GM18505 (cell line): Measurements from ENCODE around the gene CDC42BPB.
"Not testable (repeated sequence)": the region's sequence is repeated elsewhere in the genome, so short reads cannot be mapped to it uniquely, and the experiment has no call there.

ENCODE experiments used
- ATAC-seq: cut with Tn5 transposase; IDR thresholded peaks from one replicate; pipeline ENCODE4 v1.9.1; 2021; ENCODE audit not compliant: unreplicated experiment
- POLR2A ChIP-seq: IDR thresholded peaks from 4 replicates; pipeline ENCODE4 v1.6.1; 2011; ENCODE audit warnings: borderline replicate concordance; ENCODE audit not compliant: insufficient read depth, insufficient read length; ENCODE audit errors: extremely low read depth

Gene CDC42BPB

DNA sequence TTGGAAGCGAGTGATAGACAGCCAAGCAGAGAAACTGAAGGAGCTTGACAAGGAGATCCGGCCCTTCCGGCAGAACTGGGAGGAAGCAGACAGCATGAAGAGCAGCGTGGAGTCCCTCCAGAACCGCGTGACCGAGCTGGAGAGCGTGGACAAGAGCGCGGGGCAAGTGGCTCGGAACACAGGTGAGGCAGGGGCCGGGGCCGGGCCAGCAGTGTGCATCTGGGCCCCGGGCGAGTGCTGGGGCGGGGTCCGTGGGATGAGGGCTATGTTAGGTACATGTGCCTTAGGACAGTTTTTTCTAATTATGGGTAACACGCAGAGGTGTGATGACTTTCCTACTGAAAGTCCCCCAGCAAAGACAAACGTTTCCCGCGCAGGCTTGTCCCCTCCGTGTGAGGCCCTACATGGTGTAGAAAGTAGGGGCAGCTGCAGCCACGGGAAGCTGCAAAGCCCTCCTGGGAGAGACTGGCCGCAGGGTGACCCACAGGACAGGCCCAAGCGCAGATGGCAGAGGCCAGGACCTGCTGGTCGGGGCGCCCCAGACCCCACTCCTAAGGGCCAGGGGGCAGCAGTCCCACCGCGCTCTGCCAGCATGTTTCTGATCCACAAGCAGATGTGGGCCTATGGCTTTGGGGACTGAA, 154.0 kb downstream of the CDC42BPB start:
- no peak for ATAC-seq
- TF ChIP-seq POLR2A, result no peak

DNA sequence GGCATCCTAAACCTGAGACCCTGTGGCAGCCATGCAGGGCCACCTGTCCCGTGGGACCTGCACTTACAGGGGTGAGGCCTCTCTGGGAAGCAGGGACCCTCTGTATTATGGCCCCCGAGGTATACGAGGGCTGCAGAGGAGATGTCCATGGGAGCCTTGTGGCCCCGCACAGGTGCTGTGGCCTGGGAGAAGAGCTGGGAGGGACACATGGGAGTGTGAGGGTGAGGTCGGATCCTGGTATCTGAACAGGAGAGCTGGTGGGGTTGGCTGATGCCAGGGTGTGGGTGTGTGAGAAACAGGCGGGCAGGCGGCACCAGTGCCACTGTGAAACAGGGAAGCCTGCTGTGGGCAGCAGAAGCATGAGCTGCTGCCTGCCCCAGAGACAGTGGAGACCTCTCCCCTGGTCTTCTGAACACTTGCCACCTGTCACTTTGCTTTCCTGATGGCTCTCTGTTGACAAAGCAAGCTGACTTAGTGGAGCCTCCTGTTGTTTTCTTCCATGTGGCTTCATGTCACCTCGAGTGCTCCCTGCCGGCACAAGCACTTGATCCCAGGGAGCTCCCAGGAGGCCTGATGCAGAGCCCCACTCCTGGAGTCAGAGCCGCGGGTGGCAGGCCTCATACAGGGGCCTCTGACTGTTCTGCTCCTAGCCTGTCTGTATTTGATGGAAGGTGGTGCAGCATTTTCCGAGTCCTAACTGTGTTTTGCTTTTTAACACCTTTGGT, 154.7 kb downstream of the CDC42BPB start:
- no peak for TF ChIP-seq POLR2A
- no peak for ATAC-seq

DNA sequence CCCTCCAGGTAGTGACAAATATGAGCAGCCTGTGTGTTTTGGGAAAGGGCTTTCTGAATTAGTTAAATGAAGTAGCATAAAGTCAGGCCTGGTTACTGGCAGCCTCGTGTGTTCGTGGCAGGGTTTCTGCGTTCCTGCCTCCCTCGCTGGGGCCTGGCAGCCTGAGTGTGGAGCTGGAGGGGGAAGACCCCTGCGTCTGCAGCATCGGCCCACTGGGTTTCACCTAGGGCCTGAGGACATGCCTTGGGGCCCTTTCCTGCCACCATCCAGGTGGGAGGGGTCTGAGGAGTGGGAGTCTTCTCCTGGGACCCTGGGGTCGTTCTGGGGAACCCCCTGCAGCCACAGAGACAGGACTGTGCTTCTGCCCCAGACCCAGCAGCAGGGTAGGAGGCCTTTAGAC, 155.3 kb downstream of the CDC42BPB start:
- TF ChIP-seq POLR2A, result peak; percentile 39
- peak; percentile 12 for ATAC-seq

DNA sequence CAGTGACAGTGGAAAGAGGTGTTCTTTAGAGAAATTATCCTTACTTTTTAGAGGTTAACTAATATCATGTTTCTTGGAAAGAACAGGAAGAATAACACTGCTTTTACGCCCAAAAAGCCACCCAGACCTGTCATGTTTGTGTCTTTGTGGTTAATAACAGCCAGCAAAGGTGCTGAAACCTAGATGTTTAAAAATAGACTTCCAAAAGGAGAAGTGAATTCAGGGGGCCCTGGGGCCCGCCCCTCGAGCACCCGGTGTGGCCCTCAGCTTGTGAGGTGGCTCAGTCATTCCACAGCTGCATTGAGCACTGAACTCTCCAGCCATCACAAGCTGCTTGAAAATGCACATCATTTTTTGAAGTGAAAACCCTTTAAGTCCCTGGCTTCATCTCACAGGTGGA, 155.7 kb downstream of the CDC42BPB start:
- peak; percentile 66 for ATAC-seq

DNA sequence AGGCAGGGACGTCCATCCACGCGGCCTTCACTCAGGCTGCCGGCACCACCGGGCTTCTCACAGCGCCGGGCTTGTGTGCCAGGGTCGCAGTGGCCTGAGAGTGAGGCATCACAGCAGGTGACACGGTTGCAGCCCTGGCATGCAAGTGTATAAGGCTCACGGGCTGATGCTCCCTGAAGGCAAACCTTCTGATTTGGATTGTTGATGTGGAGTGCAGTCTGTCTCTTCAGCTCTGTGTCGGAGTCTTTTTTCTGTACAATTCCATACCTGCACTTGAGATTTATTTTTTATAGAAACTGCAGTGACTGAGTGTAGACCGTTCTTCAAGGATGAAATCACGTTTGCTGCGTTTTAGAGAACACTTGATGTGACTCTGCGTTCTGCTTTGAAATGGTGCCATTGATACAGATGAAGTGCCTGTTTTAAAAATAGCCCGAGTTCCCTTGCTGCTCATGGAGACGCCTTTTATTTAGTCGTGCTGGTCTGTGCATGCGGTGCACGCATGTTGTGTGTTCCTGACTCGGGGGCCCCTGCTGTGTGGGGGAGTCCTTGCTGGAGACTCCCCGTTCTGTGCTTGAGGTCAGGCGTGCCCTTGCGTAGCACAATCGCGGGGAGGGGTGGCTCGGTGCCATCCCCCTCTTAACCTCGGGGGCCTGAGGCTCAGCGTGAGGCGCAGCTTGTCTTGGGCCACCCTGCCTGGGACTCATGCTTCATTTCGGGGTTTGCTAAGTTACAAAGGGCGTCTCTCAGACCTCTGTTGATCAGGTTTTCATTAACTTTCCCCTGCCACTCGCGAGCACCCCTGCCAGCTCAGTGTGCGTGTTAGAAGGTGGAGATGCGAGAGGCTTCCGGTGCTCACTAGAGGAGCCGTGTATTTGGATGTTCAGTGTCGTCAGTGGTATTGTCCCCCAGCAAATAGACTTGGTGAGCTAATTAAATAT, 156.4 kb downstream of the CDC42BPB start:
- no peak for TF ChIP-seq POLR2A
- ATAC-seq, result peak; percentile 46

More for the DNA sequence above, 155.7 kb downstream of the CDC42BPB start:
- peak; percentile 84 for TF ChIP-seq POLR2A

DNA sequence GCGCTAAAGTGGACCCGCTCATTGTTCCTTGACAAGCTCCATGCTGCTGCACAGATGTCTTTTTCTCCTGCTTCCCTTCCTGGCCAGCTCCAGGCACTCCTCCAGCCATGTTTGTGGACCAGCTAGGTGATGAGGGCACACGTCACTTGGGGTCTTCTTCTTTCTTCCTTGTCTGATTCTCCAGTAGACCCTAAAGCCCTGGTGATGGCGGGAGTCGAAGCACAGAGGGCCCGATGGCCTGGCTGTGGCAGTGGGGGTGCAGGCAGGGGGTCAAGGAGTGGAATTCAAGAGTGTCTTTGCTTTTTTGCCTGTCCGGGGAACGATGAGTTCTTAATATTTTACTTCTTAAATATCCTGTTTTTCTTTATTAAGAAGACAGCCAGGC, 157.8 kb downstream of the CDC42BPB start:
- TF ChIP-seq POLR2A, result no peak
- ATAC-seq, result no peak

DNA sequence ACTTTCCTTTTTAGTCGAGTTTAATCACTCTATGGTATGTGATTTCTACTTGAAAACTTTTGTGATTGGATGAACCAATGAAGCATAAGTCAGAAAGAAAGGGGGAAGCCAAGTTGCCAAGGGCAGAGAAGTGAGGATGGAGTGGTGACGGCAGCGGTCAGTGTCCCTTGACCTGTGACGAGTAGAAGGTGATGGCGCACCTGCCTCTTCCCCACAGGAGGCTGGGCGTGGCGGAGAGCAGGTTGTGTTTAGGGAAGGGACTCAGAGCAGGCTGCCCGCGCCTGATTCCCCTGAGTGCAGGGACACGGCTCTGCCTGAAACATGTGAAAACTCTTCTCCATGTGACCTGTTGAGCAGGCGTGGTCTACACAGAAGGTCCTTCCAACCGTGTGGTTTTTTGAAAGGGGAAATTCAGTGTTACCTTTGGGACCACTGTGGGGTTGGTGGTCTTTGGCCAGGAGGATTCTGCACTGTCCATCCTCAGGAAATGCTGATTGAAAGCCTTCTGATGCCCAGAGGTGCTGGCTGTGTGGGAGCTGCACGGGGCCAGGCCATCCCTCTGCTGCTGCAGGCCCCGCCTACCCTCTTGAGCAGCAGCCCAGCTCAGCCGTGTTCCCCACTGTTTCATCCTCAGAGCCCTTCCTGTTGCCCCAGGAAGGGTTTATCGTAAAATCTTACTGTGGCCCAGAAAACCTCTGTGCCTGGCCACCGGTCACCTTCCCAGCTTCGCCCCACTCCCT, 158.4 kb downstream of the CDC42BPB start:
- TF ChIP-seq POLR2A, result no peak
- no peak for ATAC-seq

DNA sequence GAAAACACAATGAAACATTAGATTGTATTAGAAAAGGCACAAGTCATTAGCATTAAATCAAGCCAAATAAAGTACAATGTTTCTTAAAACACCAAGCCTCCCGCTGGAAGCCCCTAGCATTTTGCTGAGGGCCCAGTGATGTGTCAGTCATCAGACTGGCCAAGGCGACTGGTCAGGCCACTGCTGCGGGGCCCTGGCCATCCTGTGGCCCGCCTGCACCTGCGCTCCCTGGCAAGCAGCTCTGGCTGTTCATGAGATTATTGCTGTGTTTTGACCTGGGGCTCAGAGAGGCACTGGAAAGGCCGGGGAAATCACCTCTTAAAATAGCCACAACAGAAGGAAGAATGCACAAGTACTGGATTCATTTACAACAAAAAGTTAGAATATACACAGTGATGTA, 159.1 kb downstream of the CDC42BPB start:
- TF ChIP-seq POLR2A, result no peak
- ATAC-seq, result no peak

DNA sequence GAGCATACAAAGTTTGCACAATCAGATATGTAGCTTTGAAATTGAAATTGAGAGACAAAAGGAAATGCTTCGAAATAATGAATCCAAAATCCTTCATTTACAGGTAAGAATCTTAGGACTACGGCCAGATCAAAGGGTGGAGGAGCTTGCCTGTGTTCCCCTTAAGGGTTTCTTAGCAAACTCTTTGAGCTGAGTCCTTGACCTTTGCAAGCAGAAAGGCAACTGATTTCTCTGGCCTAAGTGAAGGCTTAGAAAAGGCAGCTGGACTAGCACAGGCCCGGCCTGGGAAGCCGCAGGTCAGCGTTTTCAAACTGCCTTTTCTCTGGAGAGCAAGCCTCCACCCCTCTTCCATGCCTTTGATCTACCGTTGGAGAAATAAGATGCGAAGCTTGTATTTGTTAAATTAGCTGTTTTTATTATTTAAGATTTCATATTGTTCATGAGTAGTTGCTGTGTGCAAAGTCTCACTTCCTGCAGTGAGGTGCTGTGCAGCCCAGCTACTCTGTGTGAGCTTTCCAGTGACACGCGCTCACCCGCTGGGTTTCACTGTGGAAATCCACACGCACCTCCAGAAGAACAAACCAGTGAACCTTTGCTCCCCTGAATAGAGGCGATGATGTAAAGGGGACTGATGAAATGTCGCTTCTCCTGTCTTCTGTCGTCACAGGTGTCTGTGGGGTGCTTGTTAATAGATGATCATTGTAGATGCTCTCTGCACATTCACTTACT, 159.9 kb downstream of the CDC42BPB start:
- ATAC-seq, result no peak
- TF ChIP-seq POLR2A, result no peak

DNA sequence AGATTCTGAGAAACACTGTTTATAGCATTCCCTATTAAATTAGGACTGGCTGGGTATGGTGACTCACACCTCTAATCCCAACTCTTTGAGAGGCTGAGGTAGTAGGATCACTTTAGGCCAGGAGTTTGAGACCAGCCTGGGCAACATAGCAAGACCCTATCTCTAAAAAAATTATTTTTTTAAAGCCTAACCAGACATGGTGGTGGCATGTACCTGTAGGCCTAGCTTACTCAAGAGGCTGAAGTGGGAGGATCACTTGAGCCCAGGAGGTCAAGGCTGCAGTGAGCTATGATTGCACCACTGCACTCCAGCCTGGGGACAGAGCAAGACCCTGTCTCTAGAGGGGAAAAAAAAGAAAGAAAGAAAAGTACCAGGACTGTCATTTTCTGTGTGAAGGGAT, 160.6 kb downstream of the CDC42BPB start:
- ATAC-seq, result not testable (repeated sequence)

DNA sequence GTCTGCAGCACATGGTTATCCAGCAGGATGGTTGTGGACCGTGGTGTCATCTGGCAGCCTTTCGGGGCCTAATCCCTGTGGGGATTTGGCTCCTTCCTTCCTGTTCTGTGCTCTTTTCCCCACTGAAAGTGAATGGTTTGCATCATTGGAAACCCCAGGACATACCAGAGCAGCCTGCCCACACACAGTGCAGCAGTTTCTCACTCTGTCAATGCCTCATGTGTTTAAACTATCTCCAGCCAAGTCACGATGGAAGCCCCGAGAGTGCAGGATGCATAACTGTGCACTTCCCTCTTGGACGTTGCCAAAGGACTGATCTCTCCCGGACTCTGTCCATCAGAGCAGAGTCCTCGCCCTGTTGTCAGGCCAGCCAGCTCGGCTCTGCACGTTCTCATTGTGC, 163.9 kb downstream of the CDC42BPB start:
- ATAC-seq, result no peak
- TF ChIP-seq POLR2A, result no peak

DNA sequence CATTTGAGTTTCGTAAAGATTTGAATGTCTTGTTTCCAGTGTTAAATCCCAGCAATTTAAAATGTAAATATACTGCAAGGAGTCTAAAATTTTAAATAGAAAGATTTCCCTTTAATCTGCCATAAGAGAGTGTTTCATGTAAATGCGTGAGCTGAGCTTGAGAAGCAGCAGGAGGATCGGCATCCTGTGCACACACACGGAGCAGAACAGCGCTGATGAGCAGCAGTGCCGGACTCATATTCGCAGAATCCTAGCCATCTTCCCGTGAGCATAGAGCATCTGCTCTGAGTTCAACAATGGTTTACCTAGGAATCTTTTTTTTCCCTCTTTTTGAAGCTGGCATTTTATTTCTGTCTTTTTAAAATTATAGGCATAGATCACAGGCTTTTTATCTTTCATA, 164.7 kb downstream of the CDC42BPB start:
- no peak for ATAC-seq
- no peak for TF ChIP-seq POLR2A
